Measurements from ENCODE around the gene ATP6V0E1.

- TF ChIP-seq, protein P1, sequence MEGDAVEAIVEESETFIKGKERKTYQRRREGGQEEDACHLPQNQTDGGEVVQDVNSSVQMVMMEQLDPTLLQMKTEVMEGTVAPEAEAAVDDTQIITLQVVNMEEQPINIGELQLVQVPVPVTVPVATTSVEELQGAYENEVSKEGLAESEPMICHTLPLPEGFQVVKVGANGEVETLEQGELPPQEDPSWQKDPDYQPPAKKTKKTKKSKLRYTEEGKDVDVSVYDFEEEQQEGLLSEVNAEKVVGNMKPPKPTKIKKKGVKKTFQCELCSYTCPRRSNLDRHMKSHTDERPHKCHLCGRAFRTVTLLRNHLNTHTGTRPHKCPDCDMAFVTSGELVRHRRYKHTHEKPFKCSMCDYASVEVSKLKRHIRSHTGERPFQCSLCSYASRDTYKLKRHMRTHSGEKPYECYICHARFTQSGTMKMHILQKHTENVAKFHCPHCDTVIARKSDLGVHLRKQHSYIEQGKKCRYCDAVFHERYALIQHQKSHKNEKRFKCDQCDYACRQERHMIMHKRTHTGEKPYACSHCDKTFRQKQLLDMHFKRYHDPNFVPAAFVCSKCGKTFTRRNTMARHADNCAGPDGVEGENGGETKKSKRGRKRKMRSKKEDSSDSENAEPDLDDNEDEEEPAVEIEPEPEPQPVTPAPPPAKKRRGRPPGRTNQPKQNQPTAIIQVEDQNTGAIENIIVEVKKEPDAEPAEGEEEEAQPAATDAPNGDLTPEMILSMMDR (IDR thresholded peaks at IDR 0.05 in 2 of 3, conservative IDR thresholded peaks at IDR 0.05 in 1 of 3; ENCODE audit: borderline replicate concordance in 1 of 3, insufficient read depth in 1 of 3, low read depth in 2 of 3, low read length in 2 of 3), result no peak
- TF ChIP-seq SIN3A (IDR thresholded peaks at IDR 0.05; ENCODE audit: low read depth) (no peak), POLR2AphosphoS5 (IDR thresholded peaks at IDR 0.05; ENCODE audit: low read depth, low read length) (no peak), EZH2 (IDR thresholded peaks at IDR 0.05) (no peak), EZH2phosphoT487 (IDR thresholded peaks at IDR 0.05; ENCODE audit: borderline replicate concordance) (no peak)
These were observed 95.3 kb downstream of the ATP6V0E1 start for GRCh38 chr5:173078878-173079277.

Measured in HCT116 (cell line).